K562 (cell line): ENCODE data around the gene COQ8A.

Source experiments
- ARID1B ChIP-seq: fragments of 450-650 bp; IDR thresholded peaks from 2 replicates; pipeline ENCODE4 v1.6.1; 2016; ENCODE audit warnings: antibody characterized with exemption, mild to moderate bottlenecking, inconsistent platforms
- CTCF ChIP-seq, 3 experiments: IDR thresholded peaks in 2 of 3; conservative IDR thresholded peaks in 1 of 3; 2 replicates each; pipeline ENCODE4 v1.5.1; 2011 to 2012; ENCODE audit warnings: low read length in 3 of 3, mild to moderate bottlenecking in 3 of 3, control low read depth in 2 of 3, improper control_type of control experiment in 1 of 3, inconsistent platforms in 1 of 3, low read depth in 1 of 3, mixed read lengths in 1 of 3, moderate library complexity in 1 of 3; ENCODE audit not compliant: insufficient read depth in 2 of 3
- GABPA ChIP-seq: fragments of 200-800 bp; sonication (Bioruptor generic); conservative IDR thresholded peaks from 2 replicates; pipeline ENCODE4 v1.6.1; 2016; ENCODE audit warnings: low read depth, missing genetic modification characterization, missing compliant biosample characterization
- MYBL2 ChIP-seq, 2 experiments: fragments of 450-650 bp in 1 of 2; sonication (generic) in 1 of 2; formaldehyde crosslinking in 1 of 2; IDR thresholded peaks; 2 replicates each; pipeline versions ENCODE4 v1.6.1 to v1.8.1; 2017 to 2022; ENCODE audit warnings: borderline replicate concordance in 1 of 2, inconsistent platforms in 1 of 2, low read depth in 1 of 2, mild to moderate bottlenecking in 1 of 2, missing genetic modification reagents in 1 of 2, moderate library complexity in 1 of 2
- PCBP1 ChIP-seq: fragments of 200-400 bp; formaldehyde crosslinking; IDR thresholded peaks from 2 replicates; pipeline ENCODE4 v1.6.1; 2018; ENCODE audit warnings: mild to moderate bottlenecking, low read depth, low read length; ENCODE audit not compliant: poor library complexity, severe bottlenecking
- PRDM10 ChIP-seq: fragments of 450-650 bp; IDR thresholded peaks from 2 replicates; pipeline ENCODE4 v1.6.1; 2018; ENCODE audit not compliant: partially characterized antibody
- SP2 ChIP-seq: IDR thresholded peaks from 2 replicates; pipeline ENCODE4 v1.6.1; 2011; ENCODE audit warnings: mild to moderate bottlenecking, low read depth, low read length, moderate library complexity; ENCODE audit not compliant: poor library complexity, severe bottlenecking; ENCODE audit errors: extremely low read depth
- TCF7L2 ChIP-seq: fragments of 150-350 bp; IDR thresholded peaks from 2 replicates; pipeline ENCODE4 v1.6.1; 2016; ENCODE audit warnings: low read depth, mild to moderate bottlenecking, low read length, moderate library complexity
- ZNF124 ChIP-seq: sonication (generic); formaldehyde crosslinking; IDR thresholded peaks from 2 replicates; pipeline ENCODE4 v1.8.1; 2022; ENCODE audit warnings: missing genetic modification reagents
- TF ChIP-seq, protein P1 (sequence below): sonication (generic); formaldehyde crosslinking; IDR thresholded peaks from 2 replicates; pipeline ENCODE4 v1.8.1; 2023; ENCODE audit warnings: missing genetic modification reagents, mild to moderate bottlenecking, borderline replicate concordance

DNA sequence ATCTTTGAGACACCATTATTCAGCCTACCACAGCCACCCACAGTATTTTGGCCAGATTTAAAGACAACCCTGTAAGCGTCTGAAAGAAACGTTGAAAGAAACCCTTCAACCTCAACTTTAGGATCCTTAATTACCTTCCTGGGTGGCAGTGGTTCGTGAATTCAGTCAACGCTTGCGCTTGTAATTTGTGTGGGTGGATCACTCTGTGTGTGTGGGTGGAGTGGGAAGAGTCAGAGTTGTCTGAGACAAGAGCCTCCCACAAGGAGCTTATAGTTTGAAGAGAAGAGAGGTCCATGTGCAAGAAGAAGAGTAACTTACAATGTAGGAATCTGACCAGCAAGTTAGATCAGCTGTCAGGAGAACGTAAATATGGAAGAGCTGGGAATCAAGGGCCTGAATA lies 8.4 kb downstream of the COQ8A start:
- no peak for TF ChIP-seq PRDM10
- TF ChIP-seq PCBP1, result no peak
- no peak for TF ChIP-seq SP2
- no peak for TF ChIP-seq MYBL2 (IDR thresholded peaks at IDR 0.05; ENCODE audit: low read depth)
- TF ChIP-seq MYBL2 (CRISPR knock-in tag; IDR thresholded peaks at IDR 0.05; ENCODE audit: borderline replicate concordance), result no peak
- no peak for TF ChIP-seq ZNF124 (CRISPR knock-in tag)
- no peak for TF ChIP-seq CTCF (IDR thresholded peaks at IDR 0.05 in 2 of 3, conservative IDR thresholded peaks at IDR 0.05 in 1 of 3; ENCODE audit: insufficient read depth in 2 of 3, low read depth in 1 of 3, low read length in 3 of 3)
- TF ChIP-seq, protein P1, sequence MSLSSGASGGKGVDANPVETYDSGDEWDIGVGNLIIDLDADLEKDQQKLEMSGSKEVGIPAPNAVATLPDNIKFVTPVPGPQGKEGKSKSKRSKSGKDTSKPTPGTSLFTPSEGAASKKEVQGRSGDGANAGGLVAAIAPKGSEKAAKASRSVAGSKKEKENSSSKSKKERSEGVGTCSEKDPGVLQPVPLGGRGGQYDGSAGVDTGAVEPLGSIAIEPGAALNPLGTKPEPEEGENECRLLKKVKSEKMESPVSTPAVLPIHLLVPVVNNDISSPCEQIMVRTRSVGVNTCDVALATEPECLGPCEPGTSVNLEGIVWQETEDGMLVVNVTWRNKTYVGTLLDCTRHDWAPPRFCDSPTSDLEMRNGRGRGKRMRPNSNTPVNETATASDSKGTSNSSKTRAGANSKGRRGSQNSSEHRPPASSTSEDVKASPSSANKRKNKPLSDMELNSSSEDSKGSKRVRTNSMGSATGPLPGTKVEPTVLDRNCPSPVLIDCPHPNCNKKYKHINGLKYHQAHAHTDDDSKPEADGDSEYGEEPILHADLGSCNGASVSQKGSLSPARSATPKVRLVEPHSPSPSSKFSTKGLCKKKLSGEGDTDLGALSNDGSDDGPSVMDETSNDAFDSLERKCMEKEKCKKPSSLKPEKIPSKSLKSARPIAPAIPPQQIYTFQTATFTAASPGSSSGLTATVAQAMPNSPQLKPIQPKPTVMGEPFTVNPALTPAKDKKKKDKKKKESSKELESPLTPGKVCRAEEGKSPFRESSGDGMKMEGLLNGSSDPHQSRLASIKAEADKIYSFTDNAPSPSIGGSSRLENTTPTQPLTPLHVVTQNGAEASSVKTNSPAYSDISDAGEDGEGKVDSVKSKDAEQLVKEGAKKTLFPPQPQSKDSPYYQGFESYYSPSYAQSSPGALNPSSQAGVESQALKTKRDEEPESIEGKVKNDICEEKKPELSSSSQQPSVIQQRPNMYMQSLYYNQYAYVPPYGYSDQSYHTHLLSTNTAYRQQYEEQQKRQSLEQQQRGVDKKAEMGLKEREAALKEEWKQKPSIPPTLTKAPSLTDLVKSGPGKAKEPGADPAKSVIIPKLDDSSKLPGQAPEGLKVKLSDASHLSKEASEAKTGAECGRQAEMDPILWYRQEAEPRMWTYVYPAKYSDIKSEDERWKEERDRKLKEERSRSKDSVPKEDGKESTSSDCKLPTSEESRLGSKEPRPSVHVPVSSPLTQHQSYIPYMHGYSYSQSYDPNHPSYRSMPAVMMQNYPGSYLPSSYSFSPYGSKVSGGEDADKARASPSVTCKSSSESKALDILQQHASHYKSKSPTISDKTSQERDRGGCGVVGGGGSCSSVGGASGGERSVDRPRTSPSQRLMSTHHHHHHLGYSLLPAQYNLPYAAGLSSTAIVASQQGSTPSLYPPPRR (CRISPR knock-in tag), result no peak
- no peak for TF ChIP-seq GABPA (tag)
- no peak for TF ChIP-seq TCF7L2
- no peak for TF ChIP-seq ARID1B
